ENCODE results near the gene SLC9A5.

Gene SLC9A5

GRCh38 chr16:67249178-67250044 lies 632 bp downstream of the SLC9A5 start:
- Histone ChIP-seq H3K27me3 (ENCODE audit: insufficient read depth, low read length, poor library complexity) (peaks cover 26% of the 10 kb centered on the region), H3K9ac (ENCODE audit: low read depth, low read length) (peak overlapping the region; percentile 71; the same call in 1 of the 2 replicates), H3K4me1 (ENCODE audit: insufficient read depth, low read length) (peaks cover 47% of the 10 kb centered on the region), H3K4me3 (ENCODE audit: low read depth in 1 of 2, low read length in 2 of 2) (peak overlapping the region in 1 of 2 experiments; percentile 79; a peak in 2 of 4 replicates), H3K27ac (ENCODE audit: low read length) (no peak overlapping the region), H3K79me2 (ENCODE audit: insufficient read depth, low read length) (no peaks in the 10 kb centered on the region), H3K9me3 (ENCODE audit: insufficient read depth, low read length, severe bottlenecking) (no peaks in the 10 kb centered on the region), H4K20me1 (ENCODE audit: insufficient read depth, low read length) (peaks cover 9% of the 10 kb centered on the region), H2AFZ (ENCODE audit: low read depth, low read length) (peak overlapping the region; percentile 56; the same call in 1 of the 2 replicates), H3K36me3 (ENCODE audit: insufficient read depth, low read length) (no peaks in the 10 kb centered on the region), H3K4me2 (ENCODE audit: insufficient read depth, low read length) (peak overlapping the region; percentile 69)
- no peak for TF ChIP-seq CTCF (IDR thresholded peaks at IDR 0.05; ENCODE audit: borderline replicate concordance, extremely low read depth, low read length, poor library complexity, severe bottlenecking)
- no peak for TF ChIP-seq EZH2 (IDR thresholded peaks at IDR 0.05; ENCODE audit: borderline replicate concordance, low read depth, low read length, severe bottlenecking)
- DNase-seq (no peak), ATAC-seq (ENCODE audit: insufficient read depth, low read depth) (no peak)

DNA sequence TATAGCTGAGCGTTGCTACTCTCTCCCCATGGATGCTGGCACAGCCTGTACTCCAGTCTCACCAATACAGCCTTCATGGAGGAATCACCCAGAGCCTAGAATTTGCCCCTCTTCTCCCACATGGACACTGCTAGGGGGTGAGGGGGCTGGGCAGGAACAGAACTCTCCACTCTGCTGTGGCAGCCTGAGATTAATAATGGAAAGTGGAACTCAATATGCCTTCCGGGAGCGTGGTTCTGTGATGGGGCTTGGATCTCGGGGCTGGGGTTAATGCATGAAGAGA lies 1.2 kb downstream of the SLC9A5 start:
- H3K27ac ChIP-seq (ENCODE audit: low read length): no peak overlapping the region
- H3K4me2 ChIP-seq (ENCODE audit: insufficient read depth, low read length): no peak overlapping the region
- peaks cover 41% of the 10 kb centered on the region for H3K4me1 ChIP-seq (ENCODE audit: insufficient read depth, low read length)
- peaks cover 26% of the 10 kb centered on the region for H3K27me3 ChIP-seq (ENCODE audit: insufficient read depth, low read length, poor library complexity)
- H3K79me2 ChIP-seq (ENCODE audit: insufficient read depth, low read length): no peaks in the 10 kb centered on the region
- ATAC-seq (ENCODE audit: insufficient read depth, low read depth) (no peak), DNase-seq (no peak)
- no peak for TF ChIP-seq EZH2 (IDR thresholded peaks at IDR 0.05; ENCODE audit: borderline replicate concordance, low read depth, low read length, severe bottlenecking)
- no peak for TF ChIP-seq CTCF (IDR thresholded peaks at IDR 0.05; ENCODE audit: borderline replicate concordance, extremely low read depth, low read length, poor library complexity, severe bottlenecking)
- H3K9me3 ChIP-seq (ENCODE audit: insufficient read depth, low read length, severe bottlenecking): no peaks in the 10 kb centered on the region
- peaks cover 4% of the 10 kb centered on the region; the same call in 1 of the 2 replicates for H4K20me1 ChIP-seq (ENCODE audit: insufficient read depth, low read length)
- no peaks in the 10 kb centered on the region for H3K36me3 ChIP-seq (ENCODE audit: insufficient read depth, low read length)
- H2AFZ ChIP-seq (ENCODE audit: low read depth, low read length): no peak overlapping the region
- no peak overlapping the region for H3K9ac ChIP-seq (ENCODE audit: low read depth, low read length)
- no peak overlapping the region for H3K4me3 ChIP-seq (ENCODE audit: low read depth in 1 of 2, low read length in 2 of 2)

GRCh38 chr16:67252609-67253497 lies 4.1 kb downstream of the SLC9A5 start:
- no peak overlapping the region for H2AFZ ChIP-seq (ENCODE audit: low read depth, low read length)
- ATAC-seq (ENCODE audit: insufficient read depth, low read depth): no peak
- H3K27me3 ChIP-seq (ENCODE audit: insufficient read depth, low read length, poor library complexity): peaks cover 26% of the 10 kb centered on the region
- no peaks in the 10 kb centered on the region for H4K20me1 ChIP-seq (ENCODE audit: insufficient read depth, low read length)
- no peak overlapping the region for H3K4me3 ChIP-seq (ENCODE audit: low read depth in 1 of 2, low read length in 2 of 2)
- H3K27ac ChIP-seq (ENCODE audit: low read length): no peak overlapping the region
- TF ChIP-seq CTCF (IDR thresholded peaks at IDR 0.05; ENCODE audit: borderline replicate concordance, extremely low read depth, low read length, poor library complexity, severe bottlenecking) (no peak), EZH2 (IDR thresholded peaks at IDR 0.05; ENCODE audit: borderline replicate concordance, low read depth, low read length, severe bottlenecking) (no peak)
- DNase-seq: no peak
- no peak overlapping the region for H3K9ac ChIP-seq (ENCODE audit: low read depth, low read length)
- no peak overlapping the region for H3K4me2 ChIP-seq (ENCODE audit: insufficient read depth, low read length)
- H3K79me2 ChIP-seq (ENCODE audit: insufficient read depth, low read length): no peaks in the 10 kb centered on the region
- H3K36me3 ChIP-seq (ENCODE audit: insufficient read depth, low read length): no peaks in the 10 kb centered on the region
- no peaks in the 10 kb centered on the region for H3K9me3 ChIP-seq (ENCODE audit: insufficient read depth, low read length, severe bottlenecking)
- peaks cover 17% of the 10 kb centered on the region for H3K4me1 ChIP-seq (ENCODE audit: insufficient read depth, low read length)
